HEK293 (cell line): Measurements from ENCODE around the gene DAZAP1.
A peak's percentile ranks its signal among the peaks of the same experiment; 100 is the strongest.

ENCODE experiments used
- CTCF ChIA-PET: fragments of 350-600 bp; formaldehyde crosslinking; extraction: SDS; loops from one replicate; lab custom pipeline; 2021; ENCODE audit warnings: antibody characterized with exemption; lab: Yijun Ruan, JAX
- POLR2A ChIA-PET: fragments of 300-600 bp; formaldehyde crosslinking; extraction: SDS; loops from one replicate; lab custom pipeline; 2020; ENCODE audit warnings: antibody characterized with exemption, inconsistent platforms; lab: Yijun Ruan, JAX
- H3K27ac ChIP-seq: fragments of 200-500 bp; sonication (Bioruptor generic); 2 replicates; pipeline ENCODE4 v1.5.1; 2014; ENCODE audit warnings: low read depth, low read length, control low read depth, inconsistent platforms; ENCODE audit errors: extremely low read depth
- H3K36me3 ChIP-seq, 2 experiments: fragments of 200-500 bp in 1 of 2; sonication (Bioruptor generic) in 1 of 2; 1 replicate in 1 of 2; 2 replicates in 1 of 2; pipeline ENCODE4 v1.5.1; 2014 to 2017; ENCODE audit warnings: inconsistent platforms in 2 of 2, low read length in 2 of 2; ENCODE audit not compliant: control insufficient read depth in 2 of 2, insufficient read depth in 1 of 2
- H3K4me1 ChIP-seq: fragments of 200-500 bp; sonication (Bioruptor generic); 2 replicates; pipeline ENCODE4 v1.5.1; 2014; ENCODE audit warnings: mild to moderate bottlenecking, low read length, inconsistent platforms; ENCODE audit not compliant: control insufficient read depth, insufficient read depth
- H3K4me3 ChIP-seq: 2 replicates; pipeline ENCODE4 v1.5.1; 2011; ENCODE audit warnings: low read depth, mild to moderate bottlenecking, control low read depth, low read length, moderate library complexity
- H3K9me3 ChIP-seq: fragments of 200-500 bp; sonication (Bioruptor generic); 2 replicates; pipeline ENCODE4 v1.5.1; 2014; ENCODE audit warnings: low read depth, low read length, inconsistent platforms; ENCODE audit not compliant: control insufficient read depth, insufficient read depth
- FEZF1 ChIP-seq: fragments of 450-650 bp; formaldehyde crosslinking; IDR thresholded peaks from 2 replicates; pipeline ENCODE4 v1.5.1; 2016; ENCODE audit warnings: missing biosample characterization, missing genetic modification characterization
- GFI1B ChIP-seq: fragments of 450-650 bp; formaldehyde crosslinking; IDR thresholded peaks from 2 replicates; pipeline ENCODE4 v1.5.1; 2016; ENCODE audit warnings: missing biosample characterization, missing genetic modification characterization
- KLF16 ChIP-seq: fragments of 450-650 bp; formaldehyde crosslinking; IDR thresholded peaks from 2 replicates; pipeline ENCODE4 v1.5.1; 2017; ENCODE audit warnings: missing biosample characterization, missing genetic modification characterization
- TCF7L2 ChIP-seq: IDR thresholded peaks from 2 replicates; pipeline ENCODE4 v1.6.1; 2011; ENCODE audit warnings: low read depth, mild to moderate bottlenecking, inconsistent platforms, low read length, moderate library complexity, borderline replicate concordance
- TRIM28 ChIP-seq: IDR thresholded peaks from 2 replicates; pipeline ENCODE4 v1.6.1; 2011; ENCODE audit warnings: low read length, control low read depth, borderline replicate concordance
- TSHZ1 ChIP-seq: fragments of 450-650 bp; formaldehyde crosslinking; IDR thresholded peaks from 2 replicates; pipeline ENCODE4 v1.5.1; 2016; ENCODE audit warnings: missing biosample characterization, missing genetic modification characterization, borderline replicate concordance
- ZIC2 ChIP-seq: fragments of 450-650 bp; formaldehyde crosslinking; IDR thresholded peaks from 2 replicates; pipeline ENCODE4 v1.5.1; 2016; ENCODE audit warnings: missing biosample characterization, missing genetic modification characterization
- ZNF114 ChIP-seq: fragments of 450-650 bp; formaldehyde crosslinking; IDR thresholded peaks from 2 replicates; pipeline ENCODE4 v1.5.0; 2017; ENCODE audit warnings: missing biosample characterization, missing genetic modification characterization
- ZNF2 ChIP-seq: fragments of 450-650 bp; formaldehyde crosslinking; IDR thresholded peaks from 2 replicates; pipeline ENCODE4 v1.5.1; 2016; ENCODE audit warnings: missing biosample characterization, missing genetic modification characterization
- ZNF202 ChIP-seq: fragments of 450-650 bp; formaldehyde crosslinking; IDR thresholded peaks from 2 replicates; pipeline ENCODE4 v1.5.1; 2016; ENCODE audit warnings: missing biosample characterization, missing genetic modification characterization, borderline replicate concordance
- ZNF223 ChIP-seq: fragments of 450-650 bp; formaldehyde crosslinking; IDR thresholded peaks from 2 replicates; pipeline ENCODE4 v1.5.1; 2016; ENCODE audit warnings: missing biosample characterization, missing genetic modification characterization
- ZNF37A ChIP-seq: fragments of 450-650 bp; IDR thresholded peaks from 2 replicates; pipeline ENCODE4 v1.5.1; 2018; ENCODE audit warnings: missing biosample characterization, missing genetic modification characterization
- ZNF629 ChIP-seq: fragments of 450-650 bp; formaldehyde crosslinking; IDR thresholded peaks from 2 replicates; pipeline ENCODE4 v1.5.1; 2017; ENCODE audit warnings: missing biosample characterization, missing genetic modification characterization
- ZNF654 ChIP-seq: fragments of 450-650 bp; formaldehyde crosslinking; IDR thresholded peaks from 2 replicates; pipeline ENCODE4 v1.5.1; 2016; ENCODE audit warnings: low read depth, missing biosample characterization, missing genetic modification characterization
- ZNF660 ChIP-seq: fragments of 450-650 bp; IDR thresholded peaks from 2 replicates; pipeline ENCODE4 v1.5.1; 2018; ENCODE audit warnings: missing biosample characterization, mild to moderate bottlenecking, missing genetic modification characterization
- ZNF768 ChIP-seq: fragments of 450-650 bp; formaldehyde crosslinking; IDR thresholded peaks from 2 replicates; pipeline ENCODE4 v1.5.1; 2018; ENCODE audit warnings: missing biosample characterization, mild to moderate bottlenecking, missing genetic modification characterization
- ZNF792 ChIP-seq: fragments of 450-650 bp; formaldehyde crosslinking; IDR thresholded peaks from 2 replicates; pipeline ENCODE4 v1.5.1; 2016; ENCODE audit warnings: missing biosample characterization, missing genetic modification characterization
- ZNF837 ChIP-seq: fragments of 450-650 bp; formaldehyde crosslinking; IDR thresholded peaks from 2 replicates; pipeline ENCODE4 v1.5.1; 2016; ENCODE audit warnings: missing biosample characterization, missing genetic modification characterization

DAZAP1 gene

GRCh38 chr19:1362387-1363257, 44.8 kb upstream of the DAZAP1 start (continued):
- no peak for TF ChIP-seq TCF7L2

GRCh38 chr19:1363599-1363998, 43.8 kb upstream of the DAZAP1 start:
- Histone ChIP-seq H3K27ac (no peak overlapping the region), H3K36me3 (peaks cover 0 to 89% of the 10 kb centered on the region in 2 experiments; a peak in 2 of 3 replicates), H3K9me3 (no peaks in the 10 kb centered on the region), H3K4me3 (no peak overlapping the region), H3K4me1 (peaks cover 14% of the 10 kb centered on the region)
- POLR2A ChIA-PET: no interaction called here
- TF ChIP-seq ZNF654: no peak
- no peak for TF ChIP-seq ZNF37A (tag by site-specific recombination)
- no peak for TF ChIP-seq TRIM28
- TF ChIP-seq GFI1B (tag by site-specific recombination): no peak
- no peak for TF ChIP-seq ZNF223 (tag by site-specific recombination)
- no peak for TF ChIP-seq ZNF114 (tag by site-specific recombination)
- no peak for TF ChIP-seq ZNF768 (tag by site-specific recombination)
- TF ChIP-seq ZNF629 (tag by site-specific recombination): no peak
- TF ChIP-seq ZNF792: no peak
- TF ChIP-seq ZNF202: no peak
- CTCF ChIA-PET: no interaction called here

- Histone ChIP-seq H3K36me3 (peaks cover 0 to 89% of the 10 kb centered on the region in 2 experiments; a peak in 2 of 3 replicates), H3K4me1 (peaks cover 14% of the 10 kb centered on the region)
- POLR2A ChIA-PET: no interaction called here
Measured at GRCh38 chr19:1364070-1364704, 43.2 kb upstream of the DAZAP1 start.

GRCh38 chr19:1365319-1366269, 41.8 kb upstream of the DAZAP1 start:
- ChIA-PET POLR2A (no interaction called here), CTCF (no interaction called here)

More at GRCh38 chr19:1364070-1364704, 43.2 kb upstream of the DAZAP1 start:
- H3K4me3 ChIP-seq: no peak overlapping the region
- CTCF ChIA-PET: interaction anchor here (1.0 kb wide), 1 partner anchor 48 kb away, joined by 3 read pairs; no protein-coding TSS in a partner anchor
- TF ChIP-seq ZNF660 (tag by site-specific recombination): 0 out of 2 replicates have a peak, but pooled peaks have one; percentile 19
- TF ChIP-seq KLF16 (tag by site-specific recombination): no peak
- TF ChIP-seq, all 188 proteins: peak for 1
- no peaks in the 10 kb centered on the region for H3K9me3 ChIP-seq
- no peak overlapping the region for H3K27ac ChIP-seq

More at GRCh38 chr19:1365319-1366269, 41.8 kb upstream of the DAZAP1 start:
- Histone ChIP-seq H3K36me3 (peaks cover 0 to 89% of the 10 kb centered on the region in 2 experiments; a peak in 2 of 3 replicates), H3K4me1 (peaks cover 14% of the 10 kb centered on the region), H3K4me3 (no peak overlapping the region), H3K27ac (no peak overlapping the region), H3K9me3 (no peaks in the 10 kb centered on the region)
- TF ChIP-seq ZIC2 (tag by site-specific recombination) (peak; percentile 47), FEZF1 (tag by site-specific recombination) (no peak), ZNF2 (tag by site-specific recombination) (no peak), TSHZ1 (tag by site-specific recombination) (no peak), GFI1B (tag by site-specific recombination) (no peak), ZNF837 (tag by site-specific recombination) (no peak)
